AG04449 (cell line): Measurements from ENCODE around the gene IL37.

Experiments
- CTCF ChIA-PET: fragments of 350-600 bp; formaldehyde crosslinking; extraction: SDS; loops from one replicate; lab custom pipeline; 2021; ENCODE audit warnings: antibody characterized with exemption; lab: Yijun Ruan, JAX
- POLR2A ChIA-PET: fragments of 400-600, 350-600 bp; formaldehyde crosslinking; extraction: SDS; loops from one replicate; lab custom pipeline; 2020; ENCODE audit warnings: antibody characterized with exemption, inconsistent platforms; lab: Yijun Ruan, JAX
- DNase-seq: peaks from one replicate; pipeline ENCODE4 v3.0.0-alpha.2; 2010; ENCODE audit warnings: low read depth, low spot score
- H3K4me3 ChIP-seq: 2 replicates; pipeline ENCODE4 v1.5.1; 2011; ENCODE audit warnings: low read depth, mild to moderate bottlenecking, control low read depth, low read length
- CTCF ChIP-seq: IDR thresholded peaks from one replicate; pipeline ENCODE4 v1.5.1; 2011; ENCODE audit warnings: mild to moderate bottlenecking, moderate library complexity, low read length, control low read depth, inconsistent platforms; ENCODE audit not compliant: insufficient read depth; ENCODE audit errors: missing control alignments

IL37 gene

GRCh38 chr2:112910219-112910618 is 746 bp upstream of the IL37 start:
- no peak overlapping the region for H3K4me3 ChIP-seq
- no peak for TF ChIP-seq CTCF
- ChIA-PET POLR2A (no interaction called here), CTCF (no interaction called here)
- no peak for DNase-seq

GRCh38 chr2:112912403-112912802 is 1.4 kb downstream of the IL37 start:
- ChIA-PET POLR2A (no interaction called here), CTCF (no interaction called here)
- DNase-seq: no peak
- no peak for TF ChIP-seq CTCF
- no peak overlapping the region for H3K4me3 ChIP-seq

- CTCF ChIA-PET: interaction anchor here (1.4 to 2.3 kb wide), 3 partner anchors 26 to 166 kb away, joined by 3 to 11 read pairs (median 4); no protein-coding TSS in a partner anchor
- no peak for TF ChIP-seq CTCF
- DNase-seq: no peak
- H3K4me3 ChIP-seq: no peak overlapping the region
- POLR2A ChIA-PET: no interaction called here
These were observed 4.6 kb downstream of the IL37 start for GRCh38 chr2:112915300-112916144.

GRCh38 chr2:112916145-112916571 is 5.2 kb downstream of the IL37 start:
- CTCF ChIA-PET: interaction anchor here (1.5 to 2.5 kb wide), 3 partner anchors 25 to 43 kb away, joined by 4 to 11 read pairs (median 10); no protein-coding TSS in a partner anchor
- H3K4me3 ChIP-seq: no peak overlapping the region
- POLR2A ChIA-PET: no interaction called here
- TF ChIP-seq CTCF: no peak
- DNase-seq: no peak

GRCh38 chr2:112916625-112917247 is 5.8 kb downstream of the IL37 start:
- no peak for DNase-seq
- TF ChIP-seq CTCF: no peak
- POLR2A ChIA-PET: no interaction called here
- no peak overlapping the region for H3K4me3 ChIP-seq
- CTCF ChIA-PET: interaction anchor here (2.5 kb wide), 1 partner anchor 25 kb away, joined by 10 read pairs; no protein-coding TSS in a partner anchor

- POLR2A ChIA-PET: no interaction called here
- no peak for TF ChIP-seq CTCF
These were observed 6.9 kb downstream of the IL37 start for GRCh38 chr2:112917856-112918255.

More at GRCh38 chr2:112917856-112918255, 6.9 kb downstream of the IL37 start:
- CTCF ChIA-PET: interaction anchor here (2.5 kb wide), 1 partner anchor 24 kb away, joined by 10 read pairs; no protein-coding TSS in a partner anchor
- H3K4me3 ChIP-seq: no peak overlapping the region
- DNase-seq: no peak
